GM08714 (cell line): Measurements from ENCODE around the gene TAX1BP3.

ENCODE experiments used
- H3K4me3 ChIP-seq: fragments of 200-500 bp; sonication (Bioruptor generic); 2 replicates; pipeline ENCODE4 v1.5.1; 2014; ENCODE audit warnings: mild to moderate bottlenecking, low read length, inconsistent platforms
- ZNF274 ChIP-seq: IDR thresholded peaks from 2 replicates; pipeline ENCODE4 v1.6.1; 2012; ENCODE audit warnings: mild to moderate bottlenecking, low read depth, low read length

The TAX1BP3 gene

GRCh38 chr17:3658784-3659449, 9.5 kb downstream of the TAX1BP3 start:
- no peak overlapping the region for H3K4me3 ChIP-seq
- no peak for TF ChIP-seq ZNF274

GRCh38 chr17:3657874-3658783, 10.2 kb downstream of the TAX1BP3 start:
- TF ChIP-seq ZNF274, result no peak
- H3K4me3 ChIP-seq, result no peak overlapping the region

GRCh38 chr17:3657588-3657869, 10.8 kb downstream of the TAX1BP3 start:
- H3K4me3 ChIP-seq, result no peak overlapping the region
- no peak for TF ChIP-seq ZNF274

- TF ChIP-seq ZNF274, result no peak
- H3K4me3 ChIP-seq, result no peak overlapping the region
These were observed 11.4 kb downstream of the TAX1BP3 start for GRCh38 chr17:3656755-3657587.

GRCh38 chr17:3656353-3656752, 12.0 kb downstream of the TAX1BP3 start:
- H3K4me3 ChIP-seq, result no peak overlapping the region
- TF ChIP-seq ZNF274, result no peak

- no peak for TF ChIP-seq ZNF274
- H3K4me3 ChIP-seq, result no peak overlapping the region
These were observed 12.6 kb downstream of the TAX1BP3 start for GRCh38 chr17:3655766-3656165.

- no peak overlapping the region for H3K4me3 ChIP-seq
- TF ChIP-seq ZNF274, result no peak
These were observed 20.4 kb downstream of the TAX1BP3 start for GRCh38 chr17:3647769-3648555.

GRCh38 chr17:3647251-3647650, 21.1 kb downstream of the TAX1BP3 start:
- no peak for TF ChIP-seq ZNF274

GRCh38 chr17:3645310-3645709, 23.1 kb downstream of the TAX1BP3 start:
- TF ChIP-seq ZNF274, result no peak
- no peak overlapping the region for H3K4me3 ChIP-seq

More at GRCh38 chr17:3647251-3647650, 21.1 kb downstream of the TAX1BP3 start:
- H3K4me3 ChIP-seq, result no peak overlapping the region

- H3K4me3 ChIP-seq, result no peak overlapping the region
- TF ChIP-seq ZNF274, result no peak
These were observed 24.5 kb downstream of the TAX1BP3 start for GRCh38 chr17:3643889-3644349.

GRCh38 chr17:3641717-3642486, 26.5 kb downstream of the TAX1BP3 start:
- H3K4me3 ChIP-seq, result no peak overlapping the region
- TF ChIP-seq ZNF274, result no peak

- no peak overlapping the region for H3K4me3 ChIP-seq
- no peak for TF ChIP-seq ZNF274
These were observed 27.4 kb downstream of the TAX1BP3 start for GRCh38 chr17:3641014-3641413.
